Measurements from ENCODE around the gene TCF4.

The TCF4 gene

DNA sequence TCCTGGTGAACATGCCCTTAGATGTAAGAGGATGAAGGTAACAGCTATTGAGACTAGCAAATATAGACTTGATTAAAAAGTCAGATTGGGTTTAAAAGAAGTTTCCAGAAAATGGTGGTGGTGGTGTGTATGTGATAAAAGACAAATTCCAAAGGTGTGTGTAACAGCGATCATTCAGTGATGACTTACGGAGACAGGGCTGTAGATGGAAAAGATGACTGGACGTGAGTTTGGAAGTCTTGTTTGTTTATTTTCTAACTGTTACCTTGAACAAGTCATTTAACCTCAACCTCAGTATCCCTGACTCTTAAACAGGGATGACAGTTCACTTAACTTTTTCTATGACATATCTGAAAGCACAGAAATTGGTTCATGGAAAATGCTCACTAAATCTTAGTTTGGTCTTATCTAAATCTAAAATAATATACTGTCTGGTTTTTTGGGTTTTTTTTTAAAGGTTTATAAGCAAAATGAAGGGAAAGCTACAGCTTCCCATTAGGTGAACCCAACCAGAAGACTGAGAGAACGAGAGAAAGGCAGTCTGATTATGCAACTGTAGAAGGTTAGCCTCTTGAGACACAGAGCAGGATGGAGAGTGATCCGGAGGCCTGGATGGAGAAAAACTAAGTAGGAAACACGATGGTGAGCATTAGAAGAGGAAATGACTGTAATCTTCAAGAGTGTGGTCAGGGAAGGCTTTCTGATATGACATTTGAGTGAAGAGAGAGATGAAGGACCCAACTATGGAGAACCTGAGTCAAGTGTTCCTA is 71.9 kb downstream of the TCF4 start:
- TF ChIP-seq, protein P1, sequence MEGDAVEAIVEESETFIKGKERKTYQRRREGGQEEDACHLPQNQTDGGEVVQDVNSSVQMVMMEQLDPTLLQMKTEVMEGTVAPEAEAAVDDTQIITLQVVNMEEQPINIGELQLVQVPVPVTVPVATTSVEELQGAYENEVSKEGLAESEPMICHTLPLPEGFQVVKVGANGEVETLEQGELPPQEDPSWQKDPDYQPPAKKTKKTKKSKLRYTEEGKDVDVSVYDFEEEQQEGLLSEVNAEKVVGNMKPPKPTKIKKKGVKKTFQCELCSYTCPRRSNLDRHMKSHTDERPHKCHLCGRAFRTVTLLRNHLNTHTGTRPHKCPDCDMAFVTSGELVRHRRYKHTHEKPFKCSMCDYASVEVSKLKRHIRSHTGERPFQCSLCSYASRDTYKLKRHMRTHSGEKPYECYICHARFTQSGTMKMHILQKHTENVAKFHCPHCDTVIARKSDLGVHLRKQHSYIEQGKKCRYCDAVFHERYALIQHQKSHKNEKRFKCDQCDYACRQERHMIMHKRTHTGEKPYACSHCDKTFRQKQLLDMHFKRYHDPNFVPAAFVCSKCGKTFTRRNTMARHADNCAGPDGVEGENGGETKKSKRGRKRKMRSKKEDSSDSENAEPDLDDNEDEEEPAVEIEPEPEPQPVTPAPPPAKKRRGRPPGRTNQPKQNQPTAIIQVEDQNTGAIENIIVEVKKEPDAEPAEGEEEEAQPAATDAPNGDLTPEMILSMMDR (IDR thresholded peaks at IDR 0.05; ENCODE audit: borderline replicate concordance, insufficient read depth, low read depth, low read length): no peak
- H3K4me3 ChIP-seq (ENCODE audit: low read depth, low read length): no peak overlapping the region

DNA sequence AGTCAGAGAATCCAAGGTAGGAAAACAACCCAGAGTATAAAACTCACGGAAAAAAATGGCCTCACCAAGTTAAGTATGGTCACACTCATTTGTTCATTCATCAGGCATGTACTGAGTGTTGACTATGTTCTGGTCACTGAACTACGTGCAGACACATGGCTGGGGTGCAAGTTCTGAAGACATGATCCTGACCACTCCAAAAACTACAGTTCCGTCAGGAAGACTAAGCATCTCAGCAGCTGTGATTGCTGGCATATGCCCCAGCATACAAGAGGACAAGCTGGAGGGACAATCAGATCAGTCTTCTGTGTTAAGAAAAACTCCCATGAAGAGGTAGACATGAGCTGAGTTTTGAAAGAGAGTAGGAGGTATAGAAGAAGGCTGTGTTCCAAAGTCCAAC is 72.8 kb downstream of the TCF4 start:
- TF ChIP-seq, protein P1 (IDR thresholded peaks at IDR 0.05; ENCODE audit: borderline replicate concordance, insufficient read depth, low read depth, low read length): no peak
- H3K4me3 ChIP-seq (ENCODE audit: low read depth, low read length): no peak overlapping the region

DNA sequence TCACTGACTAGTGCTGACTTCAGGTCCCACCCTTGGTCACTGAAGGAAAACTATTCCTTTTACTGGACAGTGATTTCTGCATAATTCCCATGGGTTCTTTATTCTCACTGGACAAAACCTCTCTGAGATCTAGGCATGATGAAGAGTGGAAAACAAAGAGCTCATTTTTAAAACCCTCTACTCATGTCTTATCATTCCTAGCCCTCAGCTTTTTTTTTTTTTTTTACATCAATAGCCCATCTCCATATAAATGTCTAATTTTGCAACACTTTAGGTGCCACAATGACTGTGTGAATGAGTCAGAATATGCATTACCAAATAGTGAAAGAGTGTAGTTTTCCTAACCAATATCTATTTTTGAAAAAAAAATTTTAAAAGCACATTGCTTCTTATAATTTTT is 74.8 kb downstream of the TCF4 start:
- TF ChIP-seq, protein P1 (IDR thresholded peaks at IDR 0.05; ENCODE audit: borderline replicate concordance, insufficient read depth, low read depth, low read length): no peak
- no peak overlapping the region for H3K4me3 ChIP-seq (ENCODE audit: low read depth, low read length)

DNA sequence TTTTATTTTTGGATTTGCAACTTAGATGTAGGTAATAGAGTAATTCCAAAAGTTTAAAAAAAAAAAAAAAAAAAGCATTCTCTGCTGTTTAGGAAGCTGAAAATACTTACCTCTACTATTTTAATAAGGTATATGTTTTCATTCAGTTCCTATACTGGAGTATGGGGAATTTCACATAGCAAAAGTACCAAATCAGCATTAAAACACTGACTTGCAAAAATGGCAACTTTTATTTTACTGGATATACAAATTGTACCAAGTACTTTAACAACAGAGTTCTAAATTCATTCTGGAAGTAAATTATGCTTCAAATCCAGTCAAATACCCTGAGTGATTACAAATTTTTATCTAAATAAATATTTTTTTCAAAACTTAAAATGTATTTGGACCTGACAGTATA is 76.7 kb downstream of the TCF4 start:
- no peak overlapping the region for H3K4me3 ChIP-seq (ENCODE audit: low read depth, low read length)
- TF ChIP-seq, protein P1 (IDR thresholded peaks at IDR 0.05; ENCODE audit: borderline replicate concordance, insufficient read depth, low read depth, low read length): no peak

DNA sequence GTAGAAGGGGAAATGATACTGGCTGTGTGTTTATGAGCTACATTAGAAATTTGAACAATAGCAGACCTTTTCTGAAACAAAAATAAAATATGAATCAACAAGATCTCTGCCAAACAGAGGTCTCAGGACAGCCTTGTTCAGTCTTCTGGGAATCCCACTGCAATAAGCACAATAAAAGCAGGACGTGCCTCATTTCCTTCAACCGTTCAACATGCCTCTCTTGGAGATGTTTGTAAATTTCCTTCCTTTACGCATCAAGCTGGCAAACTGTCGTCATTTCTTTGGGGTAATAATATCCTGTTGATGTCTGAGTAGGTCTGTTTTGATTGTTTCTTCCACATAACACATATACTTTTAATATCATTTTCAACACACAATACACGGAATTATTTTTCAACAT is 77.2 kb downstream of the TCF4 start:
- no peak overlapping the region for H3K4me3 ChIP-seq (ENCODE audit: low read depth, low read length)
- TF ChIP-seq, protein P1 (IDR thresholded peaks at IDR 0.05; ENCODE audit: borderline replicate concordance, insufficient read depth, low read depth, low read length): no peak

DNA sequence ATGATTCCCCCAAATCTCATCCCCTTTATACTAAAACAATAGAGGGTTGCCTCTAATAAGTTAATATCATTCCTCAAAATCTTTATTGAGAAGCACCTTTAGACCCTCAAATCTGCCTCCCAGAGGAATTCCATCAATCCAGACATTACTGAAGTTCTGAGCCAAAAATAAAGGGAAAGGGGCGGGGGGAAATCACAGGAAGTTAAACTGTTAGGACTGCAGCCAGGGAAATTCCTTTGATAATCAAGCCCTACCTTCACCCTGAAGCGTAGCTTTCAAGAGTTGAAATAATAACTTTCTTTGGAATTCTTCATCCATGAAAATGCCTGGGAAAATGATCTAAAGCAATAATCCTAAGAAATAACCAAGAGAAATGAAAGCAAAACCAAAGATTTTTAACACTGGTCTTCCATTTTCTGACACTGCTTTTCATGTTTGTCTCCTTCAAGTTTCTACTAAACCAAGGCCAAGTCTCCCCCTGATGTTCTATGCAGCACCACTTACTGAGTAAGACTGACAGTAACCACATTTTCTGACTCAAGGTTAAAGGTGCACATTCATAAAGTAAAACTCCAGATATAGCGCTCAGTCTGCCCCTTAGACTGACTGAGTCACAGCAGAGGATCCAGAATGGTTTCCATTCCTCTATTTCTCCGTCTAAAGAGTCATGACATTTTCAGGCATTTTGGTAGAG is 78.2 kb downstream of the TCF4 start:
- TF ChIP-seq, protein P1 (IDR thresholded peaks at IDR 0.05; ENCODE audit: borderline replicate concordance, insufficient read depth, low read depth, low read length): no peak
- no peak overlapping the region for H3K4me3 ChIP-seq (ENCODE audit: low read depth, low read length)

DNA sequence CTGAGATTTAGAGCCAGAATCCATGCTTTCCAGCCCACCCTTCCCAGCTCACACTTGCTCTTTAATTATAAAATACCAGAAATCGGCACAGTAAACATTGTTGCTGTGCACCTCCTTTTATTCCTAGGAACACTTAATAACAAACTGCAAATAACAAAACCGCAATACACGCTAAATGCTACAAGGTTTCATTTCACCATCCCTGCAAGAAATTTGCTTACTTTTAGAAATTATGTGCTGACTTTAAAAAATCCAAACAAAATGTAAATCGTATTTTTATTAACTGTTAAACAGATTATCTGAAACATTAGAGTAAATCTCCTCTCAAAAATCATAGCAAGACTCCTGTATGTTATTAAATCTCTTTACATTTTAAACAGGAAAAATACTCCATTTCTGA is 79.3 kb downstream of the TCF4 start:
- H3K4me3 ChIP-seq (ENCODE audit: low read depth, low read length): no peak overlapping the region
- TF ChIP-seq, protein P1 (IDR thresholded peaks at IDR 0.05; ENCODE audit: borderline replicate concordance, insufficient read depth, low read depth, low read length): no peak
